CD4-positive, alpha-beta T cell treated with Interferon alpha-2 for 1 hour (primary cell): ENCODE measurements around the gene ZSWIM3.

Source experiments
- DNase-seq, 2 donors: peaks; one replicate each; pipeline ENCODE4 v3.0.0-alpha.2; 2020 to 2022

The ZSWIM3 gene

GRCh38 chr20:45833030-45833882 is 24.2 kb upstream of the ZSWIM3 start, which contains the start of gene SNX21:
TSS of gene SNX21 (plus strand) at chr20:45833799. CDS start at chr20:45833920, 121 bp downstream.
- peak in 1 of 2 donors; percentile 22 for DNase-seq

GRCh38 chr20:45833883-45834796 is 23.3 kb upstream of the ZSWIM3 start:
- peak; percentile 40 to 57 for DNase-seq

GRCh38 chr20:45834797-45835161 is 22.6 kb upstream of the ZSWIM3 start:
- no peak for DNase-seq

- no peak for DNase-seq
These were observed 22.1 kb upstream of the ZSWIM3 start for GRCh38 chr20:45835329-45835765.

- DNase-seq = no peak
These were observed 21.6 kb upstream of the ZSWIM3 start for GRCh38 chr20:45835825-45836224.

- no peak for DNase-seq
These were observed 20.6 kb upstream of the ZSWIM3 start for GRCh38 chr20:45836841-45837240.

- DNase-seq = no peak
These were observed 16.7 kb upstream of the ZSWIM3 start for GRCh38 chr20:45840700-45841198.

- DNase-seq = no peak
These were observed 15.8 kb upstream of the ZSWIM3 start for GRCh38 chr20:45841407-45842129.

GRCh38 chr20:45842169-45842812 is 15.1 kb upstream of the ZSWIM3 start:
- DNase-seq = peak in 1 of 2 donors; percentile 10

GRCh38 chr20:45843506-45843905 is 13.9 kb upstream of the ZSWIM3 start:
- no peak for DNase-seq

- no peak for DNase-seq
These were observed 12.0 kb upstream of the ZSWIM3 start for GRCh38 chr20:45845452-45845851.

- DNase-seq = no peak
These were observed 9.0 kb upstream of the ZSWIM3 start for GRCh38 chr20:45848421-45848820.

GRCh38 chr20:45848969-45849582 is 8.3 kb upstream of the ZSWIM3 start:
- DNase-seq = no peak

GRCh38 chr20:45850238-45850637 is 7.2 kb upstream of the ZSWIM3 start:
- DNase-seq = no peak

- DNase-seq = no peak
These were observed 6.5 kb upstream of the ZSWIM3 start for GRCh38 chr20:45850926-45851325.

- DNase-seq = no peak
These were observed 5.9 kb upstream of the ZSWIM3 start for GRCh38 chr20:45851501-45851900.

GRCh38 chr20:45852326-45852725 is 5.1 kb upstream of the ZSWIM3 start:
- no peak for DNase-seq

GRCh38 chr20:45853484-45853883 is 3.9 kb upstream of the ZSWIM3 start:
- DNase-seq = no peak

GRCh38 chr20:45857882-45858216 is 435 bp downstream of the ZSWIM3 start:
- no peak for DNase-seq

- DNase-seq = no peak
These were observed 2.5 kb downstream of the ZSWIM3 start for GRCh38 chr20:45859916-45860315.

- DNase-seq = no peak
These were observed 3.3 kb downstream of the ZSWIM3 start for GRCh38 chr20:45860560-45861220.
